ENCODE measurements around the gene NIT1.

NIT1 gene, protein sequence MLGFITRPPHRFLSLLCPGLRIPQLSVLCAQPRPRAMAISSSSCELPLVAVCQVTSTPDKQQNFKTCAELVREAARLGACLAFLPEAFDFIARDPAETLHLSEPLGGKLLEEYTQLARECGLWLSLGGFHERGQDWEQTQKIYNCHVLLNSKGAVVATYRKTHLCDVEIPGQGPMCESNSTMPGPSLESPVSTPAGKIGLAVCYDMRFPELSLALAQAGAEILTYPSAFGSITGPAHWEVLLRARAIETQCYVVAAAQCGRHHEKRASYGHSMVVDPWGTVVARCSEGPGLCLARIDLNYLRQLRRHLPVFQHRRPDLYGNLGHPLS

DNA sequence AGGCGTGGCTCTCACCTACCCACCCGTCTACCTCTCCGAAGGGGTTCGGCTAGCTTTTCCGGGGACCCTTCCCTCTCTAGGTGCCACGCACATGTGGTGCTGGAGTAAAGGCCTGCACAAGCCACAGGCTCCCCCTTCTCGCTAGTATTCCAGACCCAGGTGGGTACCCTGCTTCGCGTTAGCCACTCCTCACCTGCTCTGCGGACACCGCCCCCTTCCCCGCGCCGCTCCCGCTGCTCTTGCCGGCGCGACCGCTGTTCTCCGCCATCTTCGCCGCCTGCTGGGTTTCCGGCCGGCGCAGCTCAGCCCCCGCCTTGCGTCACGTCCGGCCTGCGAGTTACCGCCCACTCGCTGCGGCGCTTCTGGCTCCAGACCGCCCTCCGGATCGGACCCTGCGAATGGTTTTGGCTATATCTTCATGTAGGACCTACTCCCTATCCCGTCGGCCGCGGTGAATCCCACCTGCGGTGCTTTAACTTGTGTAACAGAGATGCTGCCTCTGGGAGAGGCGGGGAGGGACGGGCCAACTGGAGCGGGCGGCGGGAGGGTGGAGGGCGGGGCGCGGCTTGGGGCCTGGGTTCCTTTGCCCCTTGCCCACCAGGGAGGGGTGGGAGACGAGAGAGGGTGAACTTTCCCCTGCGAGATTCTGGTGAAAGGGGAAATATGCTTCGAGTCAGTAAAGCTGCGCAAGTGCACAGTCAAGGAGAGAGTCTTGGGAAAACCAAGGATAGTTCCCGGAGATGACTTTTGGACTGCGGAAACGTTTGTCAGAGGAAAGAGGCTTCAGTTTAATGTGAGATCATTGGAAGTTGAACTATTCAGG lies at the start of gene NIT1, which contains the start of gene PFDN2:
Gene NIT1, plus strand, starts transcription at position 347 of the 823 bp plus-strand sequence. Its CDS starts 72 bp downstream, at position 419.
Gene PFDN2, minus strand, starts transcription at position 279 of the 823 bp plus-strand sequence. Its CDS starts 11 bp downstream, at position 268.
- TF ChIP-seq GATA2 (IDR thresholded peaks at IDR 0.05; ENCODE audit: low read depth, low read length) (peak; percentile 12; the same call in 1 of the 2 replicates), GATA3 (IDR thresholded peaks at IDR 0.05; ENCODE audit: low read depth, low read length) (no peak)

DNA sequence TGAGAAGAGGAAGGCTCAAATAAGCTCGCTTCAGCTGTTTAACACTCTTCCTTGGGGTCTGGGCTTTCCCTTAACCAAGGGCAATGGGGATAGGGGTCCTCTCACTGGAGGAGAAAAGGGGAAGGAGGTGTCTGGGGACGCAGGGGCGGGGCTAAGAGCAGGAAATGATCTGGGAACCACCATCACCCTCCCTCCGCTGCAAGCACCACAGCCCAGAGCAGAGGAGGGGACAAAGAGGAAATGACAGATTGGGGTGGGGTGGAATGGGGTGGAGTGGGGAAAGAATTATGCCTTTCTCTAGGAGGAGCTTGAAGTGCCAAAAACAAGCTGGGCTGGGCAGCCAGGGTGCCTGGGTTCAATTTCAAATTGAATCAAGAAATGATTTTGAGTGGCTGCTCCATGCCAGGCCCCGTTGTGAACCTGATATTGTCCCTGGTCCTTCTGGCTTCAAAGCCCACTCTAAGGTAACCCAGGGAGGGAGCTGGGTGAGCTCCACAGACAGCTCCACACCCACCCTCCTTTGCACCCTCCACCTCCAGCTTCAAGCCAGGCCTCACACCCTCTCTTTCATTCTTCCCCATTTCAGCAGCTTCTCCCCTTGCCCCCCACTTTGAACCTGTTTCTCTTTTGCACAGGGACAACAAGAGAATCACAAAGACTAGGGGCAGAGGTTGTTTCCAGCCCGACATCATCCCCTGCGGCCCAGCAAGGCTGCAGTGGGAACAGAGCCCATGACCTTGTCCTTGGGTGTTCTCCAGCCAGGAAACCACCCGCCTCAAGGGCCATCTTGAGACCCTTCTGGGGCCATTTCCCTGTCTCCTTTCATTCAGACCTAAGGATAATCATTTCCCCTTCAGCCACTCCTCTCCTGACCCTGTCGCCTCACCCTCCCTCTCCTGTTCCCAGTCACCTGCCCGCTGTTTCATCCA lies 49.3 kb upstream of the NIT1 start:
- TF ChIP-seq GATA2 (IDR thresholded peaks at IDR 0.05; ENCODE audit: low read depth, low read length) (no peak), GATA3 (IDR thresholded peaks at IDR 0.05; ENCODE audit: low read depth, low read length) (no peak)

DNA sequence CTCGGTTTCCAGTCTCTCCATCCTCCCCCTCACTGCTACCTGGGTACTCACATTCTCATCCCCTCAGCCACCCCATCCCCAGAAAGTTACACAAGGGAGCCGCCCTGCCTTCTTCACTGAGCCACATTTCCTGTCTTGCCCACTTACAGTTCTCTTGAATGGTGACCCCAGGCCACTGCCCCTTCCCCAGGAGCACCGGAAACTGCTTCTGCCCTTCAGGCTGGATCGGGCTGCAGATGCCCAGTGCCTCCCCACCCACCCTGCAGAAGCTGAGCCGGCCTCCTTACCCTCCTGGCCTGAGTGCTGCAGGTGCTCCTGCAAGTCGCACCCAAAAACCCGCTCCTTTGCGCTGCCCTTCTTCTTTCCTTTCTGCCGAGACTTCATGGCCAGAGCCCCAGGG lies 48.7 kb upstream of the NIT1 start:
- TF ChIP-seq GATA3 (IDR thresholded peaks at IDR 0.05; ENCODE audit: low read depth, low read length) (no peak), GATA2 (IDR thresholded peaks at IDR 0.05; ENCODE audit: low read depth, low read length) (no peak)

DNA sequence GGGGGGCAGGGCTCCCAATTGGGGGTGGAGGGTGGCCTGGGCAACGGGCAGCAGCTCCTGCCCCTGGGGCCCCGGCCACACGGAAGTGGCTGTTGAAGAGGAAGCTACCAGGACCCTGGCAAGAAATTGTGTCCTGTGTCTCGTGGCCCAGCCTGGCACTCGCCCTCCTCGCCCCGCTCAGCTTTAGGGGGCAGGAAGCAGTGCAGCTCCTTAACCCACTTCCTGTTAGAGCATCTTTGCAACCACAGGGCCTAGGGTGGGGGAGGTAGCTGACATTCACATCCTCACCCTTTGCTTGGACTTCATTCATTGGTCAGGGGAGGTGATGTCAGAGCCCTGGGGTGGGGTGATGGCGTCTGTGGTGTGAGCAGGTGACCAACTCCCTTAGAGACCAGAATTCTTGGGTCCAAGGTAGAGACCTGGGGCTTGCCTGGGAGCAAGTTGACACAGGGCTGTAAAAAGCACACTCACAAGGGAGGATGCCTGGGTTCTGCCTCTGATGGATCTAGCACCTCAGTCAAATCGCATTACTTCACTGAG lies 48.1 kb upstream of the NIT1 start, which contains the start of gene ARHGAP30:
Gene ARHGAP30, minus strand, starts transcription at position 161 of the 540 bp plus-strand sequence. CDS start 267 bp downstream, outside the sequence.
- TF ChIP-seq GATA2 (IDR thresholded peaks at IDR 0.05; ENCODE audit: low read depth, low read length) (no peak), GATA3 (IDR thresholded peaks at IDR 0.05; ENCODE audit: low read depth, low read length) (no peak)

DNA sequence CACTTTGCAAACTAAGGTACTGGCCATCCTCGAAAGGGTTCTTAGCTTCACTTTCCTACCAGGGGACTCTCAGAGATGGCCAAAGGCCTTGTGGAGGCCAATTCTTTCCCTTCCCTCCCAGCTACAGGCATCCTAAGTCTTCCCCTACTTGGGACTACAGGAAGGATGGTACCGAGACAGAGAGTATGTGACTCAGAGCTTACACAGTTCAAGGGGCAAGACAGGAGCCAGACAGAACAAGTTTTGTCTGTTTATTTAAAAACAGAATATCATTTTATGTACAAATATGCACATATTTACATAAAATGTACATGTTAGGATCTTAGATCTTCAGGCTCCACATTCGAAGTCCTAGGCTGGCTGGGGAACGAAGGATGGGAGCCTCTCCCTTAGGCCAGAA lies 47.1 kb upstream of the NIT1 start:
- TF ChIP-seq GATA3 (IDR thresholded peaks at IDR 0.05; ENCODE audit: low read depth, low read length) (no peak), GATA2 (IDR thresholded peaks at IDR 0.05; ENCODE audit: low read depth, low read length) (no peak)

DNA sequence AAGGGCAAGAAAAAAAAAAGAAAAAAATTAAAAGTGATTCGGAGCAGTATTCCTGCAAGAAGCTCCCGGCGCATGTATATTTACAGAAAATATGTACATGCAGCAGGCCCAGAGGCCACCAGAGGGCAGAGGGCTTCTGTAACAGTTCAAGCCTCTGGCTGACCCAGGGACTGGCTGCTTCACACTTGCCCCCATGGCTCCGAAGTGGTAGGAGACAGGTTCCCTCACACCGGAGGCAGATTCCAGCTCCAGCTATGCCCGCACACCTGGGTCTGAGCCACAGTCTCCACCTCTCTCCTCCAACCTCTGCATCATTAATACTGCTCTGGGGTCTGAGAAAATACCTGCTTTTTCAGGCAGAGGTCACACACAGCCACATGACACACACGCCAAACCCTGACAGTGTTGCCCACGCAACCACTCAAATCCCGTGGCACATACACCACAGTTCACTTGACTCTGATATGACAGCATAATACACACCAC lies 46.0 kb upstream of the NIT1 start:
- TF ChIP-seq GATA2 (IDR thresholded peaks at IDR 0.05; ENCODE audit: low read depth, low read length): no peak
- TF ChIP-seq GATA3 (IDR thresholded peaks at IDR 0.05; ENCODE audit: low read depth, low read length): no peak

DNA sequence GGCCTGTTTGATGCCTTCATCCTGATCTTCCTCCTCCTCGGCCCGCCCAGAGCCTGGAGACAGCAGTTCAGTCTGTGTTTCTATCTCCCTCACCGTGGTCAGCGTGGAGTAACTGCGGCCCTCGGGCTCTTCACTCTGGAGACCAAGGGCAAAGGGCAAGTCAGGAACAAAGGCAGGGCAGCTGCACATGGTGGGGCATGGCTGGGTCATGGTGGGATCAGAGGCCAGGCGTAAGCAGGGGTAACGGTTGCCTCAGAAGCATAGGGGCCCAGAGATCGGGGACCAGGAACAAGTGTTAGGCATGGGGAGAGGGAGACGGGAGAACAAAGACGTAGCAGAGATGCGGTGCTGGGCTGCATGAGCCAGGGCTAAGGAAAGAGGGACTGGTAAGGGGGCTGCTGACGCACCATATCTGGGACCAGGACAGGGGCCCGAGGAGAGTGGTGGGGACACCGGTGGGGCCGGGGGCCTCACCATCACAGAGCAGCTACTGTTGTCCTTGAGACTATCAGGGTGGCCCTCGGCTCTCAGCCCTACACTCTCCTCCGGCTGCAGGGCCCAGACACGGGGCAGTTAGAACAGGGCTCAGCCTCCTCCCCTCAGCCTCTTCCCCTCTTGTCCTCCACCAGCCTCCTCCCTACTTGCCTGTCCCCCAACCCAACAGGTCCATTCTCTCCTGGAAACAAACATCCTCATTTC lies 45.0 kb upstream of the NIT1 start:
- TF ChIP-seq GATA3 (IDR thresholded peaks at IDR 0.05; ENCODE audit: low read depth, low read length): no peak
- TF ChIP-seq GATA2 (IDR thresholded peaks at IDR 0.05; ENCODE audit: low read depth, low read length): no peak

DNA sequence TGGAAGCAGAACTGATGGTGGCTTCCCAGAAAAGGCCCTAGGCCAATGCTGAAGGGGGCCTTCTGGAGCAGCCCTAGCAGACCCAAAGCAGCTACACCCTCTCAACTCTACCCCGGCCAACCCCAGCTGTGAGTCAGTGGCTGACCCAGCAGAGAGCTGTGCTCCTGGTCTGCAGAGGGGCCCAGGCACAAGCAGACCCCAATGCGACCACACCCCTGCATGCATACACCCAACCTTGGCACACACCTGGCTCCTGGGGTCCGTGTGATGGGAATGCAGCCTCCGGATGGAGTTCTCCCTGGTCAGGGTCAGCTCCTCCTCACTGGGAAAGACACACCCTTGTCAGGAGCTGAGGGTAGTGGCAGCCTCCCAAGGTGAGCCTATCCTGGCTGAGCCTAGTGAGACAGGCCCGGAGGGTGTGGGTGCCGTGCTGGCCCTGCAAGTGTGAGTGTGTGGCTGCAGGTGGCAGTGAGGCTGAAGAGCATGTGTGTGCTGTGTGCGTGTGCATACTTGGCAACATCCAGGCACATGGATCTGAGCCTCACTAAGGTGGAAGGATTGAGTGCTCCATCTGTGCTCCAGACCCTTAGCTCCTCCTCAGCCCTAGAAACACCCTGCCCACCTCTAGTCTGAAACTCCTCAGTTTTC lies 44.3 kb upstream of the NIT1 start:
- no peak for TF ChIP-seq GATA2 (IDR thresholded peaks at IDR 0.05; ENCODE audit: low read depth, low read length)
- TF ChIP-seq GATA3 (IDR thresholded peaks at IDR 0.05; ENCODE audit: low read depth, low read length): no peak

DNA sequence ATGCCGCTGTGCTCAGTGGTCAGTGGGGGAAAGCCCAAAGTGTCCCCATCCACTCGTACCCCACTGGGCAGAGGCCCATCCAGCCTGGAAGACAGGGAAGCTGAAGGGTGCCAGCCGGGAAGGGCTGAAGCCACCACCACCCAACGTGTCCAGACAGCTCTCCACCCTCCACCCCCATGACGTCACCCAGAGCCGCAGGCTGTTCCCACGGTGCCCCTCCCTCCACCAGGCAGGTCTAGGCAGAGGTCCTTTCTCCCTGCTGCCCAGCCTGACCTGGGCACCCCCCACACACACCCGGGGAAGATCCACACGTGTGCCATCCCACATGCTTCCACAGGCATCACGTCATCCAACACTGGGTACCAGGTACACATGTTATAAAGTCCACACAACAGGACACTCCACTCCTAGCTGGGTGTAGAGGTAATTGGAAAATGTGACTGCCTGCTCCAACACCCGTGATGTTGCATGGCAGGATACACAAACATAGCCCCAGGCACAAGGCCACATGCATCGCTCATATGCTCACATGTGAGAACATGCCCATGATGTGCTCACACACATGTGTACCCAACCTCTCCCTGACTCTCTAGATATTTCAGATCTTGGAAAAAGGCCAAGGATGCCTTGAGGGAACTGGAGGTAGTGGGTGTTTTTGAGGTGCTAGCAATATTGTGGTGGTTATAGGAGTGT lies 43.1 kb upstream of the NIT1 start:
- TF ChIP-seq GATA2 (IDR thresholded peaks at IDR 0.05; ENCODE audit: low read depth, low read length): no peak
- TF ChIP-seq GATA3 (IDR thresholded peaks at IDR 0.05; ENCODE audit: low read depth, low read length): no peak

DNA sequence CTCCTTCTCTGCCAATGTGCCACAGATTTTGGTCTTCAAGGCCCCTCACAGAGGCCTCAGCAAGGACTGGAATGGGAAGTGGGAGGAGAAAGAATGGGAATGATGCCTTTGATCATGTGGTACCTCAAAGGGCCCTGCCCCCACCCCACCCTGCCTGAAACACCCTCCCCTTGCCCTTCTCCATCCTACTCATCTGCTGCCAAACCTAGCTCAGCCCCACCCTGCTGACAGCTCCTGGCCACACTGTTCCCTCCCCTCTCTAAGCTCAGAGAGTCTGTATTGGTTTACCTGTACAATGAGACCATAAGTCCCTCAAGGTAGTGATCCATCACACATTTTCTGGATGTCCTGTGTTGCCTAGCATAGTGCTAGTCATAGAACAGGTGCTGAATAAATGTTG lies 41.5 kb upstream of the NIT1 start:
- TF ChIP-seq GATA3 (IDR thresholded peaks at IDR 0.05; ENCODE audit: low read depth, low read length) (no peak), GATA2 (IDR thresholded peaks at IDR 0.05; ENCODE audit: low read depth, low read length) (no peak)

DNA sequence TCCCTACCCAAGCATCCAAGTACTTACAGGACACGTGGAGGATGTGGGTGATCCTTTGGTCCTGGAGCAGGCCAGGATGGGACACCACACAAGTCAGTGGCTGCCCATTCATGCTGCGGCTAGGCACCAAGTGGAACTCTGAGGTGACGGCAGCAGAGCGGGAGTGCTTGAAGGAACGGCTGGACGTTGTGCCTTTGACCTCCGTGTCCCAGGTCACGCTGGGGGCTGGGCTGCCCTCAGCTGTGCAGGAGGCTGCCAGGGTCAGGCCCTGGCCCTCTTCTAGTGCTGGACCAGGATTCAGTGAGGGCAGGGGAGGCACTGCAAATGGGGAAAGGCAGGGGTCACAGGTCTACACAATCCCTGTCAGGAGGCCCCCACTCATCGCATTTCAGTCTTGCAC lies 40.5 kb upstream of the NIT1 start:
- TF ChIP-seq GATA2 (IDR thresholded peaks at IDR 0.05; ENCODE audit: low read depth, low read length) (no peak), GATA3 (IDR thresholded peaks at IDR 0.05; ENCODE audit: low read depth, low read length) (no peak)

All from SH-SY5Y (cell line).